Neural crest cell (in vitro differentiated cells): Measurements from ENCODE around the gene DOK6. TPM values are rescaled to one million over a fixed set of nuclear protein-coding genes. Genes with fewer than 3 reads are reported as not detected.

Experiments
- DNase-seq: peaks from one replicate; pipeline ENCODE4 v3.0.0; 2021; ENCODE audit warnings: low read depth, mixed read lengths, low spot score
- H3K27ac Mint-ChIP-seq: one replicate; pipeline ENCODE4 v1.8.0; 2021; ENCODE audit warnings: mild to moderate bottlenecking, mixed read lengths; ENCODE audit not compliant: unreplicated experiment
- H3K27me3 Mint-ChIP-seq: 2 replicates; pipeline ENCODE4 v1.8.0; 2021; ENCODE audit warnings: low read depth, mild to moderate bottlenecking, mixed read lengths
- H3K36me3 Mint-ChIP-seq: 2 replicates; pipeline ENCODE4 v1.8.0; 2021; ENCODE audit warnings: low read depth, mild to moderate bottlenecking, mixed read lengths
- H3K4me1 Mint-ChIP-seq: 2 replicates; pipeline ENCODE4 v1.8.0; 2021; ENCODE audit warnings: mixed read lengths
- H3K4me3 Mint-ChIP-seq: one replicate; pipeline ENCODE4 v1.8.0; 2021; ENCODE audit warnings: mild to moderate bottlenecking, mixed read lengths
- H3K9me3 Mint-ChIP-seq: 2 replicates; pipeline ENCODE4 v1.8.0; 2021; ENCODE audit warnings: mixed read lengths
- total RNA-seq: library from RNA; stranded (reverse); gene quantifications from 2 replicates; pipeline ENCODE4 v1.2.1, GENCODE V29; 2021
- TF ChIP-seq, protein P1 (sequence below): fragments of 200-600 bp; sonication (generic); conservative IDR thresholded peaks from 2 replicates; pipeline ENCODE4 v1.5.0; 2021; ENCODE audit warnings: antibody characterized with exemption, mild to moderate bottlenecking

DOK6 gene
- total RNA-seq, 1 donor from 2014 or later: 3.6 TPM

- Mint-ChIP-seq H3K27ac (no peak overlapping the region), H3K27me3 (no peaks in the 10 kb centered on the region), H3K4me1 (no peaks in the 10 kb centered on the region), H3K36me3 (peaks cover 5% of the 10 kb centered on the region), H3K9me3 (no peaks in the 10 kb centered on the region), H3K4me3 (no peak overlapping the region)
- DNase-seq: no peak
- TF ChIP-seq, protein P1, sequence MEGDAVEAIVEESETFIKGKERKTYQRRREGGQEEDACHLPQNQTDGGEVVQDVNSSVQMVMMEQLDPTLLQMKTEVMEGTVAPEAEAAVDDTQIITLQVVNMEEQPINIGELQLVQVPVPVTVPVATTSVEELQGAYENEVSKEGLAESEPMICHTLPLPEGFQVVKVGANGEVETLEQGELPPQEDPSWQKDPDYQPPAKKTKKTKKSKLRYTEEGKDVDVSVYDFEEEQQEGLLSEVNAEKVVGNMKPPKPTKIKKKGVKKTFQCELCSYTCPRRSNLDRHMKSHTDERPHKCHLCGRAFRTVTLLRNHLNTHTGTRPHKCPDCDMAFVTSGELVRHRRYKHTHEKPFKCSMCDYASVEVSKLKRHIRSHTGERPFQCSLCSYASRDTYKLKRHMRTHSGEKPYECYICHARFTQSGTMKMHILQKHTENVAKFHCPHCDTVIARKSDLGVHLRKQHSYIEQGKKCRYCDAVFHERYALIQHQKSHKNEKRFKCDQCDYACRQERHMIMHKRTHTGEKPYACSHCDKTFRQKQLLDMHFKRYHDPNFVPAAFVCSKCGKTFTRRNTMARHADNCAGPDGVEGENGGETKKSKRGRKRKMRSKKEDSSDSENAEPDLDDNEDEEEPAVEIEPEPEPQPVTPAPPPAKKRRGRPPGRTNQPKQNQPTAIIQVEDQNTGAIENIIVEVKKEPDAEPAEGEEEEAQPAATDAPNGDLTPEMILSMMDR: no peak
Observed at GRCh38 chr18:69490813-69491212, 90.1 kb downstream of the DOK6 start.

DNA sequence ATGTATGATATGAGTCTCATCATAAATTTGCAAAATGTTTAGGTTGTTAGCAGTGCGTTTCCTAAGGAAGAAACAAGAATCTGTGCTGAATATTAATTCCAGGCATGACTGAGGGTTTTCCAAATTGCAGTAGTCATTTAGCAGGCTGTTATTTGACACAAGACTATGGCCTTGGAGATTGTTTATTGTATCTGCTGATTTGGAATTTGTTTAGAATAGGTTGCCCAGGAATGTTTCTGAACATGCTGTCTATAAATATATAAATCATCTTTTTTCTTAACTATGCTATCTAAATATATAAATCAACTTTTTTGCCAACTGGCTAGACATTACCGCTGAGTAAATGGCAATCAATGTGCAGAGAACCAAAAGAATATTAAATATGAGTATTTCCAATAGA, 90.9 kb downstream of the DOK6 start:
- Mint-ChIP-seq H3K4me1 (no peaks in the 10 kb centered on the region), H3K36me3 (peaks cover 5% of the 10 kb centered on the region), H3K27ac (no peak overlapping the region), H3K9me3 (peaks cover 2% of the 10 kb centered on the region), H3K27me3 (no peaks in the 10 kb centered on the region), H3K4me3 (no peak overlapping the region)
- TF ChIP-seq, protein P1: no peak
- no peak for DNase-seq

DNA sequence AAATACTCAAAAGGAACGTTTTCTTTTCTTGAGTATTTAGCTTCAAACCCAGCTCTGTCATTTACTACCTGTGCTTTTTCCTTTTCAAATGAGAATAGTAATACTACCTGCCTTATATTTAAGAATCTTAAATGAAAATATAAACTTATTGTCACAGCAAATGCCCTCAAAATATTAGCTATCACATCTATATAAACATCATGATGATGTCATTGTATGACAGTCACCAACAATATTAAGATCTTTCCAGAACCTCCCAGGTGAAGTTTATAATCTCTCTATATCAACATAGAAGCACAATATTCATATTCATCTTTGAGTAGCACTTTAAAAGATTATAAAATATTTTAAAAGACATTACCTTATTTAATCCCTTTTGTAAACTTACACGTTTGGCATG, 92.2 kb downstream of the DOK6 start:
- no peaks in the 10 kb centered on the region for H3K4me1 Mint-ChIP-seq

GRCh38 chr18:69494841-69495240, 94.2 kb downstream of the DOK6 start:
- Mint-ChIP-seq H3K36me3 (peaks cover 2% of the 10 kb centered on the region), H3K27ac (no peak overlapping the region), H3K4me3 (no peak overlapping the region), H3K9me3 (peaks cover 2% of the 10 kb centered on the region), H3K27me3 (no peaks in the 10 kb centered on the region), H3K4me1 (no peaks in the 10 kb centered on the region)
- TF ChIP-seq, protein P1: no peak
- DNase-seq: no peak

More for the DNA sequence above, 92.2 kb downstream of the DOK6 start:
- no peak for DNase-seq
- TF ChIP-seq, protein P1: no peak
- H3K36me3 Mint-ChIP-seq: peaks cover 2% of the 10 kb centered on the region
- no peak overlapping the region for H3K27ac Mint-ChIP-seq
- H3K27me3 Mint-ChIP-seq: no peaks in the 10 kb centered on the region
- H3K4me3 Mint-ChIP-seq: no peak overlapping the region
- H3K9me3 Mint-ChIP-seq: peaks cover 2% of the 10 kb centered on the region

DNA sequence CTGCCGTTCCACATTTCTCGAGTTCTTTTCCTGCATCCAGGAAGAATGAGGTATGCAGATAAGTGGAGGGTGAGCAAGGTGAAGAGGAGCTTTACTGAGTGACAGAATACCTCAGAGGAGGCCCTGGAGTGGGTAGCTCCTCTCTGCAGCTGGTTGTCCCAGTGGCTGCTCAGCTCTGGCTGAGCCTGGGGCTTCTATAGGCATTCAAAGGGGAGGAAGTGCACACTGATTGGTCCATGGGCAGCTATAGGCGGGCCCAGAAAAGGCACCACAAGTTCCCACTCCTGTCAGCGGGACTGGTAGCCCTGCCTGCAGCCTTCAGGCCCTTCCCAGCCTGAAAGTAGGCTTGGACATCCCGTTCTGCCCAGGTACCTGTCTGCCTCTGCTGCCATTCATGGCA, 94.7 kb downstream of the DOK6 start:
- Mint-ChIP-seq H3K27ac (no peak overlapping the region), H3K4me1 (no peaks in the 10 kb centered on the region), H3K4me3 (no peak overlapping the region), H3K9me3 (peaks cover 2% of the 10 kb centered on the region), H3K27me3 (no peaks in the 10 kb centered on the region), H3K36me3 (peaks cover 2% of the 10 kb centered on the region)
- TF ChIP-seq, protein P1: no peak
- no peak for DNase-seq
